ENCODE measurements around the gene SPATA17.

- TF ChIP-seq EZH2 (IDR thresholded peaks at IDR 0.05; ENCODE audit: insufficient read depth, poor library complexity, severe bottlenecking) (no peak), EZH2phosphoT487 (IDR thresholded peaks at IDR 0.05; ENCODE audit: insufficient read depth, low read depth) (no peak)
Measured at GRCh38 chr1:217888328-217888727, 257.2 kb downstream of the SPATA17 start.
